NB4 (cell line): ENCODE results near the gene CYB561D2.

ENCODE experiments used
- DNase-seq: peaks from one replicate; pipeline ENCODE4 v3.0.0; 2010; ENCODE audit warnings: low read depth
- H3K4me3 ChIP-seq: one replicate; pipeline ENCODE4 v1.5.1; 2011; ENCODE audit warnings: mild to moderate bottlenecking, low read depth, low read length, moderate library complexity
- MYC ChIP-seq: IDR thresholded peaks from 2 replicates; pipeline ENCODE4 v1.6.1; 2011; ENCODE audit warnings: low read depth, low read length
- POLR2A ChIP-seq: IDR thresholded peaks from 2 replicates; pipeline ENCODE4 v1.6.1; 2011; ENCODE audit warnings: mild to moderate bottlenecking; ENCODE audit not compliant: insufficient read length; ENCODE audit errors: extremely low read depth
- TF ChIP-seq, protein P1 (sequence below): IDR thresholded peaks from 2 replicates; pipeline ENCODE4 v1.6.1; 2011; ENCODE audit warnings: low read depth, low read length
- TF ChIP-seq, protein P2 (sequence below): IDR thresholded peaks from one replicate; pipeline ENCODE4 v1.5.1; 2012; ENCODE audit warnings: low read depth, low read length

Gene CYB561D2

DNA sequence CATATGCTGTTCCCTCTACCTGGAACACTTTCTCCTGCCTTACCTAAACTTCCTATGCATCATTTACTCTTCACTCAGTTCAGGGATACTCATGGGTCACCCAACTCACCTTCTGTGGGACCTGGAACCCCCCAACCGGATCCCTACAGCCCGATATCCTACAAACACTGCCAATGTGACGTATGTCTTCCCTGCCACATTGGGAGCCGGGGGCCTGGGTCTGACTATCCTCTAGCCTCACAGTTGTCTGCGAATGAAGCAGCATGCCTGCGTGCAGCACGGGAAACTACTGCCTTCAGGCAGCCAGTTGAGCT, 492 bp upstream of the CYB561D2 start:
- no peak for DNase-seq
- peak overlapping the region; percentile 86 for H3K4me3 ChIP-seq
- TF ChIP-seq MYC (no peak), POLR2A (no peak)
- TF ChIP-seq, protein P1, sequence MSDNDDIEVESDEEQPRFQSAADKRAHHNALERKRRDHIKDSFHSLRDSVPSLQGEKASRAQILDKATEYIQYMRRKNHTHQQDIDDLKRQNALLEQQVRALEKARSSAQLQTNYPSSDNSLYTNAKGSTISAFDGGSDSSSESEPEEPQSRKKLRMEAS, result no peak
- TF ChIP-seq, protein P2, sequence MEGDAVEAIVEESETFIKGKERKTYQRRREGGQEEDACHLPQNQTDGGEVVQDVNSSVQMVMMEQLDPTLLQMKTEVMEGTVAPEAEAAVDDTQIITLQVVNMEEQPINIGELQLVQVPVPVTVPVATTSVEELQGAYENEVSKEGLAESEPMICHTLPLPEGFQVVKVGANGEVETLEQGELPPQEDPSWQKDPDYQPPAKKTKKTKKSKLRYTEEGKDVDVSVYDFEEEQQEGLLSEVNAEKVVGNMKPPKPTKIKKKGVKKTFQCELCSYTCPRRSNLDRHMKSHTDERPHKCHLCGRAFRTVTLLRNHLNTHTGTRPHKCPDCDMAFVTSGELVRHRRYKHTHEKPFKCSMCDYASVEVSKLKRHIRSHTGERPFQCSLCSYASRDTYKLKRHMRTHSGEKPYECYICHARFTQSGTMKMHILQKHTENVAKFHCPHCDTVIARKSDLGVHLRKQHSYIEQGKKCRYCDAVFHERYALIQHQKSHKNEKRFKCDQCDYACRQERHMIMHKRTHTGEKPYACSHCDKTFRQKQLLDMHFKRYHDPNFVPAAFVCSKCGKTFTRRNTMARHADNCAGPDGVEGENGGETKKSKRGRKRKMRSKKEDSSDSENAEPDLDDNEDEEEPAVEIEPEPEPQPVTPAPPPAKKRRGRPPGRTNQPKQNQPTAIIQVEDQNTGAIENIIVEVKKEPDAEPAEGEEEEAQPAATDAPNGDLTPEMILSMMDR, result no peak

DNA sequence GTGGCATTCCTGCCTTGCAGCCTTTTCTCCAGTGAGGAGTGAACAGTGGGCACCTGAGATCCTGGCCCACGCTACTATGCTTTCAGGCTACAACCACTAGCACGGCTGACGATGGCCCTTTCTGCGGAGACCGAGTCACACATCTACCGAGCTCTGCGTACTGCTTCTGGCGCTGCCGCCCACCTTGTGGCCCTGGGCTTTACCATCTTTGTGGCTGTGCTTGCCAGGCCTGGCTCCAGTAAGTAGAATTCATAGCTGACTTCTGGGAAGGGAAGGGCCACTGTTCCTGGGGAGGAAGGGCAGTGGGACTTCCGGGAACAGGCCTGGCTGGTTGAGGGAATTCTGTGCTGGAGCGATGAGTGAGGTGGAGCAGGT, 648 bp downstream of the CYB561D2 start:
- H3K4me3 ChIP-seq, result peak overlapping the region; percentile 86
- DNase-seq, result no peak
- TF ChIP-seq, protein P2, result no peak
- no peak for TF ChIP-seq MYC

DNA sequence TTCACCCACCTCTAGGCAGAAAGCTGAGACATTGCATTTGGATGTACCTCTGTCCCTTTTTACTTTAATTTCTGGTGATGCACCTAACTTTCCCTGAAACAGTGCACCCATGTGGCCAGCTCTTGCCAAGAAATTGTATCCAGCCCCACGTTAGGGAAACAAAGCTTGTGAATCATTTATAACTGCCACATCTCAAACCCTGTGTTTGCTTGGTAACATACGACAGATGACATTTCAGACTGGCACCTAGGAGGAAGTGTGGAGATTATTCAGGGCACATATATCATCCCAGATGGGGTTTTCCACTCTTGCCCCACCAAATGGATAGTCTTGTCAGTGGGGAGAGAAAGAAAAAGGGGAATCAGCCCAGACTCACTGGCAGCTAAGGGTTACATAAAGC, 2.1 kb downstream of the CYB561D2 start:
- TF ChIP-seq, protein P2, result peak; percentile 24
- no peak for TF ChIP-seq POLR2A
- DNase-seq, result peak; percentile 57
- H3K4me3 ChIP-seq, result no peak overlapping the region

DNA sequence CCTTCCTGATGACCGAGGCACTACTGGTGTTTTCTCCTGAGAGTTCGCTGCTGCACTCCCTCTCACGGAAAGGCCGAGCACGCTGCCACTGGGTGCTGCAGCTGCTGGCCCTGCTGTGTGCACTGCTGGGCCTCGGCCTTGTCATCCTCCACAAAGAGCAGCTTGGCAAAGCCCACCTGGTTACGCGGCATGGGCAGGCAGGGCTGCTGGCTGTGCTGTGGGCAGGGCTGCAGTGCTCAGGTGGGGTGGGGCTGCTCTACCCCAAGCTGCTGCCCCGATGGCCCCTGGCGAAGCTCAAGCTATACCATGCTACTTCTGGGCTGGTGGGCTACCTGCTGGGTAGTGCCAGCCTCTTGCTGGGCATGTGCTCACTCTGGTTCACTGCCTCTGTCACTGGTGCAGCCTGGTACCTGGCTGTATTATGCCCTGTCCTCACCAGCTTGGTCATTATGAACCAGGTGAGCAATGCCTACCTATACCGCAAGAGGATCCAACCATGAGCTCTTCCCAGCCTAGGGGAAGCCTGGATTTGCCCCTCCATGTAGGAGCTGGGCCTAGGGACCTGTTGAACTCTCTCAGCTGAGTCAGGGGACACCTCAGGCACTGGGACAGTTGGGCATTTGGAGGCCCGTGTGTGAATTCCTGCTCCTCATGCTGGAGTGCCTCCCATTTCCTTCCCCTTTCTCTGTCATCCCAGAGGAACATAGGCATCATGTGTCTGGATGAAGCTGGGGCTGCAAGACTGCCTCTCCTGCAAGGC, 2.8 kb downstream of the CYB561D2 start:
- no peak overlapping the region for H3K4me3 ChIP-seq
- no peak for TF ChIP-seq MYC
- no peak for TF ChIP-seq POLR2A
- TF ChIP-seq, protein P1, result no peak
- TF ChIP-seq, protein P2, result no peak
- DNase-seq, result no peak

DNA sequence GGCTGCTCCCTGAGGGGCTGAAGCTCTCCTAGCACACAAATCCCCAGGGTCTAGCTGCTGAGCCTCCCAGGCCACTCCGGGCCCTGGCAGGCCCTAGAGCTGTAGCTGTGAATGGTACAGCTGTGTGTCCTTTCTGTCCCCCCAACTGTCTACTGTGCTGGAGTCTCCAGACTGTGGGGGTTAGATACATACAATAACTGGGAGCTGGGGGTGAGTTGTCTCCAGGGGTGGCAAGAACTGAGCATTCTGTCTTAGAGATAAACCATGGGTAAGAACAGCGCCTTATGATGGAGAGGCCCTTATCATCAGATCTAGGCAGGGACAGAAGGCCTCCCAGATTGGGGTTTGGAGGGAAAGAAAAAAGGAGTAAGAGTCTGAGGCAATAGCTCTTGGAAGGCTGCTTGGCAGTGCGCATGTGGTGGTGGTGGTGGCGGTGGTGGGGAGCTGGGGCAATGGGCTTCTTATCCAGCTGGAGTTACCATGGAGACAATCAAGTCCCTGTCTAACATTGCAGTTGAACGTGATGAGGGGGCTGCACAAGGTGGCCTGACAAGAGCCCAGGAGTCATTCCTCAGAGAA, 3.6 kb downstream of the CYB561D2 start:
- TF ChIP-seq, protein P2, result no peak
- no peak overlapping the region for H3K4me3 ChIP-seq
- DNase-seq, result no peak

DNA sequence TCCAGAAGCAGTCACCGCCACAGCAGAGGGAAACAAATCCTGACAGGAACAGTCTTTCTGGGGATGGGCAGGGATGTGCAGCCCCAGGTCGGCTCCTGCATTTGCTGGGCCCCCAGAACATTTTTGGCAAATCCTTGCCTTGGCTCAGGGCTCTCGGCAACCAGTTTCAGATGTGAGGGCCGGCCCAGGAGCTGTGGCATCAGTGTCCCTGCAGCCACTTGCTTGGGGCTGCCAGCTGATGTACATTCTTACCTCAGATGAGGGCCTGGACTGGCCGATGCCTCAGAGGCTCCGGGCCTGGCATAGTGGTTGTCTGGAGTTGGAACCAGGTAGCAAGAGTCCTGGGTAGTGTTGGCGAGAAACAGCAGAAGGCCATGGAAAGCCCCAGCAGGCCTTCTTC, 4.2 kb downstream of the CYB561D2 start:
- H3K4me3 ChIP-seq, result no peak overlapping the region
- TF ChIP-seq POLR2A (no peak), MYC (no peak)
- TF ChIP-seq, protein P2, result no peak
- TF ChIP-seq, protein P1, result no peak
- DNase-seq, result no peak
